ENCODE data around the gene DIAPH2. TPM values are rescaled to one million over a fixed set of nuclear protein-coding genes. Genes with fewer than 3 reads are reported as not detected.

Gene DIAPH2
- total and polyA plus RNA-seq, 10 donors = 2.5 to 32.1 (median 17.7) TPM

DNA sequence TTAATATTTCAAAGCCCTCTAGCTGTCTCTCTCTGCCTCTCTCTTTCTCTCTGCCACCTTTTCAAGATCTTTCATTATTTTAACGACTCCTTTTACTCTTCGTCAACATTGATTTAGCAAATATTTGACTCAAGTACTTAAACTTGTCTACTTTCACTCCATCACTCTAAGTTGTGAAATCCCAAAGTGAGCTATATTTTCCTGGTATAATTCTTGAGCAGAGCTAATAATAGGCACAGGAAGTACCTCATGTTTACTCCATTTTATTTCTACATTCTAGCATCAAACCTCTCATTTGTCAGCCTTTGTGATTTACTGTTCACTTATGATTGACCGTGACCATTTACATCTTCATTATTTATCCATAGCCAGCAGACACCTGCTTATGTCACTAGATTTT is 681.6 kb downstream of the DIAPH2 start:
- Histone ChIP-seq H3K9me3 (no peaks in the 10 kb centered on the region), H3K4me1 (no peaks in the 10 kb centered on the region), H3K4me3 (no peak overlapping the region), H3K27ac (no peak overlapping the region), H3K27me3 (replicated peaks in 1 of 7) (no peaks in the 10 kb centered on the region), H3K36me3 (no peaks in the 10 kb centered on the region)
- intact Hi-C loops (cut with DNase I; ENCODE audit: low total_unique reads) = no loop called here
- no peak for DNase-seq
- no peak for TF ChIP-seq POLR2AphosphoS5 (IDR thresholded peaks at IDR 0.05)
- TF ChIP-seq, protein P1, sequence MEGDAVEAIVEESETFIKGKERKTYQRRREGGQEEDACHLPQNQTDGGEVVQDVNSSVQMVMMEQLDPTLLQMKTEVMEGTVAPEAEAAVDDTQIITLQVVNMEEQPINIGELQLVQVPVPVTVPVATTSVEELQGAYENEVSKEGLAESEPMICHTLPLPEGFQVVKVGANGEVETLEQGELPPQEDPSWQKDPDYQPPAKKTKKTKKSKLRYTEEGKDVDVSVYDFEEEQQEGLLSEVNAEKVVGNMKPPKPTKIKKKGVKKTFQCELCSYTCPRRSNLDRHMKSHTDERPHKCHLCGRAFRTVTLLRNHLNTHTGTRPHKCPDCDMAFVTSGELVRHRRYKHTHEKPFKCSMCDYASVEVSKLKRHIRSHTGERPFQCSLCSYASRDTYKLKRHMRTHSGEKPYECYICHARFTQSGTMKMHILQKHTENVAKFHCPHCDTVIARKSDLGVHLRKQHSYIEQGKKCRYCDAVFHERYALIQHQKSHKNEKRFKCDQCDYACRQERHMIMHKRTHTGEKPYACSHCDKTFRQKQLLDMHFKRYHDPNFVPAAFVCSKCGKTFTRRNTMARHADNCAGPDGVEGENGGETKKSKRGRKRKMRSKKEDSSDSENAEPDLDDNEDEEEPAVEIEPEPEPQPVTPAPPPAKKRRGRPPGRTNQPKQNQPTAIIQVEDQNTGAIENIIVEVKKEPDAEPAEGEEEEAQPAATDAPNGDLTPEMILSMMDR (IDR thresholded peaks at IDR 0.05 in 8 of 11, conservative IDR thresholded peaks at IDR 0.05 in 3 of 11) = no peak
- TF ChIP-seq POLR2A (IDR thresholded peaks at IDR 0.05) = no peak
- WGBS, 5 donors = 74 to 82% (median 81%) methylated on average over 3 of the region's 3 CpGs

DNA sequence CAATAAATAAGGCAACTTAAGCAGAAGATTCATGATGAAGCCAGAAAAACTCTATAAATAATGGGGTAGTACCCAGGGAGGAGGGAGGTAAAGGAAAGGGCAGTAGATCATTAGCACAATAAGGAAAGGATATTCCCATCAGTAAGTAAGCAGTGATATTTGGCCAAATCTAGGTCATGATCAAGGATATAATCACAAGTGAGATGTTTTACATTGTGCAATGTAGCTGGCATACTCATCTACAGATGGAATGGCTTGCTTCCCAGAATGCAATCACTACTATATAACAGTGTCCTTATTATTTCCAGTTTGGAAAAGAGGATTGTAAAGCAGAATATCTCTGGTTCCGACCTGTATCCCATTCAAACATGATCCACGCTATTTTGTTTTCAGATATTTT is 682.5 kb downstream of the DIAPH2 start:
- no peak for DNase-seq
- TF ChIP-seq, protein P1 (IDR thresholded peaks at IDR 0.05 in 8 of 11, conservative IDR thresholded peaks at IDR 0.05 in 3 of 11) = no peak
- no peak for TF ChIP-seq POLR2AphosphoS5 (IDR thresholded peaks at IDR 0.05)
- TF ChIP-seq POLR2A (IDR thresholded peaks at IDR 0.05) = no peak
- no peaks in the 10 kb centered on the region for H3K4me1 ChIP-seq
- no peak overlapping the region for H3K27ac ChIP-seq
- H3K36me3 ChIP-seq = no peaks in the 10 kb centered on the region
- WGBS, 5 donors = 94 to 98% (median 95%) methylated on average over 2 of the region's 2 CpGs
- no peak overlapping the region for H3K4me3 ChIP-seq
- intact Hi-C loops (cut with DNase I; ENCODE audit: low total_unique reads) = no loop called here
- H3K9me3 ChIP-seq = no peaks in the 10 kb centered on the region
- H3K27me3 ChIP-seq (replicated peaks in 1 of 7) = no peaks in the 10 kb centered on the region

DNA sequence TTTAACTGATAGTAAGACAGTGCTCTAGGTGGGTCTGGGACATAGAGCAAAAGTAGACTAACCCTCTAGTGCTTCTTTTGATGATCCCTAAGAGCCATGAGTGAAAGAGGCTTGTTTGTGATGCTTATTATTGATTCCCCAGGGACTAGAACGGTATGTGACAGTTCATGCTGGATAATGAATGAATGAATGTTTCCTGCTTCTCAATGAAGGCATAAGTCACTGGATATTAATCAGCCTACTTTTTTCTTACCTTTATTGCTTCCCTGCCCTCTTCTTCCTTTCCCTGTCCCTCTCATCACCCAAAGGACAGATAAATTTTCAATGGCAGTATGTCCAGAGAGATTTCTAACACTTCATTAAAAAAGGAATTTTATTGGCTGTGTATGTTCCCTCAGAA is 685.3 kb downstream of the DIAPH2 start:
- no peak overlapping the region for H3K27ac ChIP-seq
- no peaks in the 10 kb centered on the region for H3K36me3 ChIP-seq
- TF ChIP-seq, protein P1 (IDR thresholded peaks at IDR 0.05 in 8 of 11, conservative IDR thresholded peaks at IDR 0.05 in 3 of 11) = no peak
- no peak overlapping the region for H3K4me3 ChIP-seq
- no peak for DNase-seq
- H3K9me3 ChIP-seq = no peaks in the 10 kb centered on the region
- WGBS, 5 donors = 63 to 100% (median 85%) methylated on average over 1 of the region's 1 CpG
- intact Hi-C loops (cut with DNase I; ENCODE audit: low total_unique reads) = no loop called here
- no peaks in the 10 kb centered on the region for H3K27me3 ChIP-seq (replicated peaks in 1 of 7)
- H3K4me1 ChIP-seq = no peaks in the 10 kb centered on the region

DNA sequence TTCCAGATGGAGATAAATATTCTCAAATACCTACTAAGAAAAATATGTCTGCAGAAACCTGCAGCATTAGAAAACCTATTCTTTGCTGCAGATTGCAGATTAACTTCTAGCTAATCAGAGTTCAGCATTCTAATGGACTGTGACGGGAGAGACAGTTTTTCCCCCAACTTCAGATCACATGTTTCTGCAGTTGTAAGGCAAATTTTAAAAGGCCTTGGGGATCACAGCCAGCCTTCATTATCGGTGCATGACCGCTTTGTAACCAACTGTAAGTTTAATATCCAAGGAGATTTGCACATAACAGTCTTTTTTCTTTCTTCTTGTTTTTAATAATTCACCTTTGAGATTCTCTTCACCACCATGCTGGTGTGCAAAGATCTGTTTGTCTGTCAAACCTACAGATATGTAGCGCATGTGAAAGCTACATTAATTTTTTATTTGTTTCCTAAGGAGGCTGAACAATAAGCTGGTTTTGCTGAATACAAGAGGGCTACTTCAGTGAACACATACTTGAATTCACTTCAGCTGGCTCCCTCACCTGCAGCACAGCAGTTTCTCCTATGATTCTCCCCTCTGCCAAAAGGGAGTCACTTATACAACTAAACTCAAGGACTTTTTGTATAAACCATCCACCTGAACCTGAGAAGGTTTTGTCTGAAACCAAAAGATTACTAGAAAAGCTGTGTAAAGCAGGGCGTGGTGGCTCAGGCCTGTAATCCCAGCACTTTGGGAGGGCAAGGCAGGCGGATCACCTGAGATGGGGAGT is 687.5 kb downstream of the DIAPH2 start:
- WGBS, 5 donors = 89 to 95% (median 94%) methylated on average over 5 to 6 of the region's 6 CpGs
- intact Hi-C loops (cut with DNase I; ENCODE audit: low total_unique reads) = no loop called here

More for the DNA sequence above, 687.5 kb downstream of the DIAPH2 start:
- Histone ChIP-seq H3K36me3 (no peaks in the 10 kb centered on the region), H3K9me3 (no peaks in the 10 kb centered on the region), H3K4me1 (no peaks in the 10 kb centered on the region), H3K27ac (no peak overlapping the region), H3K27me3 (replicated peaks in 1 of 7) (no peaks in the 10 kb centered on the region), H3K4me3 (no peak overlapping the region)
- TF ChIP-seq, protein P1 (IDR thresholded peaks at IDR 0.05 in 8 of 11, conservative IDR thresholded peaks at IDR 0.05 in 3 of 11) = no peak
- TF ChIP-seq POLR2A (IDR thresholded peaks at IDR 0.05) (no peak), POLR2AphosphoS5 (IDR thresholded peaks at IDR 0.05) (no peak)
- DNase-seq = no peak

Measured in spleen (tissue), 11 donors.